Stomach (tissue), 4 donors: ENCODE results near the gene CISD3.

Experiments used
- CTCF ChIP-seq, 7 experiments: fragments of 450-650 bp in 4 of 7; fragments of 200-600 bp in 3 of 7; sonication (generic) in 3 of 7; IDR thresholded peaks; one replicate each; pipeline ENCODE4 v1.5.1; 2016 to 2019; ENCODE audit warnings: antibody characterized with exemption in 7 of 7, control low read depth in 2 of 7, mild to moderate bottlenecking in 1 of 7
- POLR2A ChIP-seq, 4 donors: fragments of 450-650 bp; IDR thresholded peaks; one replicate each; pipeline ENCODE4 v1.6.1; 2016; ENCODE audit warnings: antibody characterized with exemption in 4 of 4, control low read depth in 2 of 4, mild to moderate bottlenecking in 1 of 4, moderate library complexity in 1 of 4
- POLR2AphosphoS5 ChIP-seq, 3 donors: sonication (generic); formaldehyde crosslinking; IDR thresholded peaks; one replicate each; pipeline ENCODE4 v1.6.1; 2016; ENCODE audit warnings: antibody characterized with exemption in 3 of 3

- TF ChIP-seq POLR2AphosphoS5 (IDR thresholded peaks at IDR 0.05), result peak in 1 of 3 donors; percentile 53
- no peak for TF ChIP-seq CTCF (IDR thresholded peaks at IDR 0.05)
- TF ChIP-seq POLR2A (IDR thresholded peaks at IDR 0.05), result no peak
Observed at GRCh38 chr17:38701504-38702165, 28.5 kb upstream of the CISD3 start.
